ENCODE measurements around the gene RTN4R.

Gene RTN4R

DNA sequence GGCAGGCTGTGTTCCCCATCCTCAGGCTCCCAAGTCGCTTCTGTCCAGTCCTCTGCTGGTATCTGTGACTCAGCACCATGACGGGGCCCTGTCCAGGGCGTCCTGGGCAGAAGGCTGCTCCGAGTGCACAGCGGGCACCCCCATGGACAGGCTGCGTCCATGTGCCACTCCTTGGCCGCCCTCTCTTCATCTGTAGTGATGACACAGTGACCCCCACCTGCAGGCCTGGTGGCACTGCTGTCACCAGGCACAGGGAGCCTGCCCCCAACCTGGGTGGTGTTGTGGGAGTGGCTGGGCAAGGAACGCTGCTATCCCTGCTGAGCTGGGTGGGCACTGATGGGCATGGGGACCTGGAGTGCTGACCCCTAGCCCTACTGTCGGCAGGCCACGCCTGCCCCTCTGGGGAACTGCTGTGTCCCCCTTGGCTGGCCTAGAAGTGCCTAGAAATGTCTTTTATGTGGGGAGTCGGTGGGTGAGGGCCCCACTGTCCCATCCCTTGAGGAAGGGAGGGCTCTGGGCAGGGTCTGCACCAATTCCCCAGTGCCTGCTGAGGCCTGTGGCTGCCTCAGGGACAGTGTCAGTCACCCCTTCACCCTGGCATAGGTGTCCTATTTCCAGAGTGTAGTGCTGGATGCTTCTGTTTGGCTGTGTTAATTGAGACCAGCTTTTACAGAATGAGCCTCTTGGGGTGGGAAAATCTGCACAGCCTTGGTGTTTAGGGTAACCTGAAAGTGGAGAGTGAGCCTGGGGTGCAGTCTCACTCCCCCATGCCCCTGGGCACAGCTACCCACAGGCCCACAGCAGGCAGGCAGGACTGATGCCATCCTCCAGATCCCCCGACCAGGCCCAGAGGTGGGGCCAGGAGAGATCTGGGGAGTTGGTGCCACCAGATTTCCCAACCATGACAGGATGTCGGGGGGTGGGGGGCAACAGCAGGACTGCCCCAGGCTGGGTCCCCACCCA, 34.5 kb downstream of the RTN4R start:
- no peaks in the 10 kb centered on the region for H3K9me3 ChIP-seq (ENCODE audit: control insufficient read depth in 1 of 2, low read length in 2 of 2)
- no peaks in the 10 kb centered on the region for H3K36me3 ChIP-seq (ENCODE audit: control insufficient read depth in 1 of 2, insufficient read depth in 2 of 2, low read length in 2 of 2)
- H3K4me1 ChIP-seq (ENCODE audit: control insufficient read depth in 1 of 2, insufficient read depth in 2 of 2, low read length in 2 of 2), result peaks cover 0 to 2% of the 10 kb centered on the region in 2 donors
- H3K4me3 ChIP-seq (ENCODE audit: low read depth in 1 of 2, low read length in 2 of 2), result no peak overlapping the region
- H3K9ac ChIP-seq (ENCODE audit: low read depth in 1 of 2, low read length in 2 of 2), result no peak overlapping the region
- H3K27me3 ChIP-seq (ENCODE audit: control insufficient read depth in 1 of 2, insufficient read depth in 2 of 2, low read length in 2 of 2), result no peaks in the 10 kb centered on the region
- H3K27ac ChIP-seq (ENCODE audit: low read depth, low read length), result no peak overlapping the region

DNA sequence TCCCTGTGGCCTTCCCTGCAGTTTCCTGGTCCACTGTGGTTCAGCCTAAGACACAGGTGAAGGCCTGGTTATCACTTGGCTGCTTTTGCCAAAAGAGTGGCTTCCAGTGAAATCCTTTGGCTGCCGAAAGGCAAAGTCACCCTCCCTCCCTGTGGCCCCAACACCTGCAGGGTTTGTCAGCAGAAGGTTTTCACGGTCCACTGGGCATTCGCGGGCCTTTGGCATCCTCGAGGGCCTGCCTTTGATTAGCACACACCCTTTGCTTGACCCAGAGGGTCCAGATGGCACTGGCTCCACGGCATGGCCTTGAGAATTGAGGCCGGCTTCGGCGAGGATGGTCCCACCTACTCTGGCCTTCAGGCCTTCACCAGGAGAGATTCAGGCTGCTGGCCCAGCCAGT, 35.3 kb downstream of the RTN4R start:
- no peak overlapping the region for H3K27ac ChIP-seq (ENCODE audit: low read depth, low read length)

DNA sequence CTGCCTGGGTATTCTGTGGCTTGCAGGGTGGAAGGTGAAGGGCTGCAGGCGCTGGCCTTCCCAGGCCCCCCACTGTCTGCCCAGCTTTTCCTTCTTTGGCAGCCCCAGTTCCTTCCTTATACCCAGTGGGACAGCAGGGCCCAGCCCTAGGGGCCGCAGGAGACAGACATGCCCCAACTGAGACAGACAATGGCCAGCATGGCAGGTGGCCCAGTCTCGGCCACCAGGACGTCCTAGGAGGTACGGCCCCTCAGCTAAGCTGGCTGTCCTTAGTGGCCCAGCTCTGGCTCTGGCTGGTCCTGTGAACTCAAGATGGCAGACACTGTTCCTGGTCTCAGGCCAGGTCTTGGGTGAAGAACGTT, 35.9 kb downstream of the RTN4R start:
- no peaks in the 10 kb centered on the region for H3K9me3 ChIP-seq (ENCODE audit: control insufficient read depth in 1 of 2, low read length in 2 of 2)
- H3K9ac ChIP-seq (ENCODE audit: low read depth in 1 of 2, low read length in 2 of 2), result no peak overlapping the region
- no peaks in the 10 kb centered on the region for H3K4me1 ChIP-seq (ENCODE audit: control insufficient read depth in 1 of 2, insufficient read depth in 2 of 2, low read length in 2 of 2)
- H3K27ac ChIP-seq (ENCODE audit: low read depth, low read length), result no peak overlapping the region
- H3K36me3 ChIP-seq (ENCODE audit: control insufficient read depth in 1 of 2, insufficient read depth in 2 of 2, low read length in 2 of 2), result no peaks in the 10 kb centered on the region
- H3K4me3 ChIP-seq (ENCODE audit: low read depth in 1 of 2, low read length in 2 of 2), result no peak overlapping the region
- H3K27me3 ChIP-seq (ENCODE audit: control insufficient read depth in 1 of 2, insufficient read depth in 2 of 2, low read length in 2 of 2), result no peaks in the 10 kb centered on the region

More for the DNA sequence above, 35.3 kb downstream of the RTN4R start:
- H3K4me3 ChIP-seq (ENCODE audit: low read depth in 1 of 2, low read length in 2 of 2), result no peak overlapping the region
- no peaks in the 10 kb centered on the region for H3K4me1 ChIP-seq (ENCODE audit: control insufficient read depth in 1 of 2, insufficient read depth in 2 of 2, low read length in 2 of 2)
- no peak overlapping the region for H3K9ac ChIP-seq (ENCODE audit: low read depth in 1 of 2, low read length in 2 of 2)
- no peaks in the 10 kb centered on the region for H3K9me3 ChIP-seq (ENCODE audit: control insufficient read depth in 1 of 2, low read length in 2 of 2)
- no peaks in the 10 kb centered on the region for H3K36me3 ChIP-seq (ENCODE audit: control insufficient read depth in 1 of 2, insufficient read depth in 2 of 2, low read length in 2 of 2)
- H3K27me3 ChIP-seq (ENCODE audit: control insufficient read depth in 1 of 2, insufficient read depth in 2 of 2, low read length in 2 of 2), result no peaks in the 10 kb centered on the region

DNA sequence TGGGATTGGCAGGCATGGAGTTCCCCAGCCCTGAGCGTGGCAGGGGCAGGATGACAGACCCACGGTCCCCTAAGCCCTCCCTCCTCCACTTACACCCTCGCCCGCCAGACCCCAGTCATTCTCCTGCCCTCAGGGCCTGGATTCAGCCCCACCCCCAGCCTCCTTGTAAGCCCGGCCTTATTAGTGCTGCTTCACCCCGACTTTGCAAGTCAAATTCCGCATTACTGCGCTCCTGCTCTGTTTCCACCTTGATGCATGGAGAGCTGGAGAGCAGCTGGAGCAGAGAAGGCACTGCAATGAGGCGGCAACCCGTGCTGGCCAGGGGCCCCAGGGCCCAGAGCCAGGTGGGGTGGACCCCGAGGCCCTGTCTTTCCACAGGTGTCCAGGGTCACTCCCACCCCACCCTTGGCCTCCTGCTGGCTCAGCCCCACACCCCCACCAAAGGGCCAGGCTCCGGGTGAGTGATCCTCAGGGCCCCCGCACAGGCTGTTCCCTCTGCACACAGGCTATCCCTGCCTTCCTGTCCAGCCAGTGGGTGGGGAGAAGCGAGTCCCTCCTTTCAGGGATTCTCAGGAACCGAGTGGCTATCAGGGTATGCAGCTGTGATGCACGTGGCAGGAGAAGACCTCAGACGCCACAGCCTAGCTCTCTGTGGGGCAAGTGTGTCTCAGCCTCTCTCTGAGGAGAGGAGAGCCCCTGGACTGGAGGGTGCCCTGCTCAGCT, 36.4 kb downstream of the RTN4R start:
- Histone ChIP-seq H3K4me1 (ENCODE audit: control insufficient read depth in 1 of 2, insufficient read depth in 2 of 2, low read length in 2 of 2) (no peaks in the 10 kb centered on the region), H3K36me3 (ENCODE audit: control insufficient read depth in 1 of 2, insufficient read depth in 2 of 2, low read length in 2 of 2) (no peaks in the 10 kb centered on the region), H3K27me3 (ENCODE audit: control insufficient read depth in 1 of 2, insufficient read depth in 2 of 2, low read length in 2 of 2) (no peaks in the 10 kb centered on the region), H3K9me3 (ENCODE audit: control insufficient read depth in 1 of 2, low read length in 2 of 2) (no peaks in the 10 kb centered on the region), H3K4me3 (ENCODE audit: low read depth in 1 of 2, low read length in 2 of 2) (no peak overlapping the region), H3K27ac (ENCODE audit: low read depth, low read length) (no peak overlapping the region), H3K9ac (ENCODE audit: low read depth in 1 of 2, low read length in 2 of 2) (no peak overlapping the region)

DNA sequence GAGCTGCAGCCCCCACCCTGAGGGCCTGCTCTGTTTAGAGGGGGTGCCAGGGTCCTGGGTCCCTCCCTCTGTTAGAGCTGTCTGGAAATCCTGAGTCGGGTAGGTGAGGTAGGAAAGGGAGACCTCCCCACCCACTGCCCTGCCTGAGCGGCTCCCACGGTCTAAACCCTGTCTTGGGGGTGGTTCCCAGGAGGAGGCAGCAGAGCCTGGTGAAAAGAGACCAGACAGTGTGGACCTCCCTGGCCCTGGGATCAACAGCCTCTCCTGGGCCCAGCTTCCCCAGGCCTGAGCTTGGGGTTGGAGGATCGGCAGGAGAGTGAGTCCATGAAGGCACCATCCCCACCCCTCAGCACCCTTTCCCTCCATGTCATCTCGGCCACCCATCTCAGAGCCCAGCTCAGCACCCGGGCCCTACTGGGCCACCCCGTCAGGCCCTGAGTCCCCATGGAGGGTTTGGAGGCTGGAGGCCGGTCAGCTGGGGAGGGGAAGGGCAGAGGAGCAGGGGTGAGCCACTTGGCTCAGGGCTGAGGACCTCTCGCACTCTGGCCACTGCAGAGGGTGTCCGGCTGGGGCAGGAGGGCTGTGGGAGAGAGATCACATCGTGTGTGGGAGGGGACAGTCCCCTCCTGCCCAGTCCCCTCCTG, 37.2 kb downstream of the RTN4R start:
- Histone ChIP-seq H3K36me3 (ENCODE audit: control insufficient read depth in 1 of 2, insufficient read depth in 2 of 2, low read length in 2 of 2) (no peaks in the 10 kb centered on the region), H3K9ac (ENCODE audit: low read depth in 1 of 2, low read length in 2 of 2) (no peak overlapping the region), H3K9me3 (ENCODE audit: control insufficient read depth in 1 of 2, low read length in 2 of 2) (no peaks in the 10 kb centered on the region), H3K4me1 (ENCODE audit: control insufficient read depth in 1 of 2, insufficient read depth in 2 of 2, low read length in 2 of 2) (no peaks in the 10 kb centered on the region), H3K4me3 (ENCODE audit: low read depth in 1 of 2, low read length in 2 of 2) (no peak overlapping the region), H3K27me3 (ENCODE audit: control insufficient read depth in 1 of 2, insufficient read depth in 2 of 2, low read length in 2 of 2) (no peaks in the 10 kb centered on the region), H3K27ac (ENCODE audit: low read depth, low read length) (no peak overlapping the region)

DNA sequence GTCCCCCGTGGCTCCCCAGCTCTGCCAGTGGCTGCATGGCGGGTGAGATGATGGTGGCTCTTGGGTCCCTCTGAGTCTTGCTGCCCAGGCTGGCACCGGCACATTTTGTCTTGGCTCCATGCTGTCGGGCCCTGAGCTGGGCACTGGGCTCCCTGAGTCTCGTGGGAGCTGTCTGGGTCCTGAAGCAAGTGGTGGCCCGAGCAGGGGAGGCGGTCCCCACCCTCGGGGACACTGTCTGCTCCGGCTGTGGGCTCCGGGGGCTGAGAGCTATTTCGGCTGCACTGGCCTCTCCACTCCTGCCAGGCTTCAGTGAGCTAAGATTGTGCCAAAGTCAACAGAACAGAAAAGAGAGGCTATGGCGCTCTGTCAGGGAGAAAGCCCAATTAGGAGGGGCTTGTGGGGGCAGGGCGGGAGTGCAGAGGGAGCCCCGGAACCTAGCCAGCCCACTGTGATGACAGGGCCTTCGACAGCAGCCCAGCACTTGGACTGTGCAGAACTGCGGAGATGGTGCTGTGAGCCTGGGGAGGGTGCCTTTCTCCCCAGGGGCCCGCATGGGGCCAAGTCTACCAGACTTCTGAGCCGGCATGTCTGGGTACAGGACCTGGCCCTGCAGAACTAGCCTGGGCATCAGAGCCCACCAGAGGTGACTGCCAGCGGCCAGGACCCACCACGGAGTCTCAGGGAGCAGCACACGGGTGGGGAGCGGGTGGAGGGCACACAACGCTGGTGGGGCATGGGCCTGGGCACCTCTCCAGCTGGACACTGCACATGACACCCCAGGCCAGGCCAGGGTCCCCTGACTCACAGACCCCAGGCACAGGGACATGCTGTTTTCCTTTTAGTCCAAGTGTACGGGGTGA, 38.0 kb downstream of the RTN4R start:
- no peaks in the 10 kb centered on the region for H3K4me1 ChIP-seq (ENCODE audit: control insufficient read depth in 1 of 2, insufficient read depth in 2 of 2, low read length in 2 of 2)
- H3K27ac ChIP-seq (ENCODE audit: low read depth, low read length), result no peak overlapping the region
- H3K9ac ChIP-seq (ENCODE audit: low read depth in 1 of 2, low read length in 2 of 2), result no peak overlapping the region

DNA sequence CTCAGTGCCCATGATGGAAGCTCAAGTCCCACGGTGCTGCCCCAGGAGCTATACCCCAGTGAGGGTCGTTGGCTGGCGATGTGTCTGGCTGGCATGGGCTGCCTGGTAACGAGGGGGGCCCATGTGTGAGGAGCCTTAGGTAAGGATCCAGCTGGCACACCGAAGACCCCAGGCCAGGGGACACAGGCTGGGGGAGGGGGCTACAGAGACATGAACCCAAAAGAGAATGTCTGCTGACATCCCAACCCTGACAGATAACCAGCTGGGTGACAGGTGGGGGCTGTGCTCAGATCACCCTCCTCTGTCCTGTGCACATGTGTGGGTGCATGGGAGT, 39.2 kb downstream of the RTN4R start:
- no peaks in the 10 kb centered on the region for H3K36me3 ChIP-seq (ENCODE audit: control insufficient read depth in 1 of 2, insufficient read depth in 2 of 2, low read length in 2 of 2)
- no peak overlapping the region for H3K4me3 ChIP-seq (ENCODE audit: low read depth in 1 of 2, low read length in 2 of 2)
- no peaks in the 10 kb centered on the region for H3K27me3 ChIP-seq (ENCODE audit: control insufficient read depth in 1 of 2, insufficient read depth in 2 of 2, low read length in 2 of 2)
- H3K9ac ChIP-seq (ENCODE audit: low read depth in 1 of 2, low read length in 2 of 2), result no peak overlapping the region
- H3K4me1 ChIP-seq (ENCODE audit: control insufficient read depth in 1 of 2, insufficient read depth in 2 of 2, low read length in 2 of 2), result no peaks in the 10 kb centered on the region
- no peak overlapping the region for H3K27ac ChIP-seq (ENCODE audit: low read depth, low read length)
- peaks cover 0 to 3% of the 10 kb centered on the region in 2 donors for H3K9me3 ChIP-seq (ENCODE audit: control insufficient read depth in 1 of 2, low read length in 2 of 2)

More for the DNA sequence above, 38.0 kb downstream of the RTN4R start:
- no peaks in the 10 kb centered on the region for H3K27me3 ChIP-seq (ENCODE audit: control insufficient read depth in 1 of 2, insufficient read depth in 2 of 2, low read length in 2 of 2)
- H3K36me3 ChIP-seq (ENCODE audit: control insufficient read depth in 1 of 2, insufficient read depth in 2 of 2, low read length in 2 of 2), result no peaks in the 10 kb centered on the region
- H3K4me3 ChIP-seq (ENCODE audit: low read depth in 1 of 2, low read length in 2 of 2), result no peak overlapping the region
- peaks cover 0 to 2% of the 10 kb centered on the region in 2 donors for H3K9me3 ChIP-seq (ENCODE audit: control insufficient read depth in 1 of 2, low read length in 2 of 2)

DNA sequence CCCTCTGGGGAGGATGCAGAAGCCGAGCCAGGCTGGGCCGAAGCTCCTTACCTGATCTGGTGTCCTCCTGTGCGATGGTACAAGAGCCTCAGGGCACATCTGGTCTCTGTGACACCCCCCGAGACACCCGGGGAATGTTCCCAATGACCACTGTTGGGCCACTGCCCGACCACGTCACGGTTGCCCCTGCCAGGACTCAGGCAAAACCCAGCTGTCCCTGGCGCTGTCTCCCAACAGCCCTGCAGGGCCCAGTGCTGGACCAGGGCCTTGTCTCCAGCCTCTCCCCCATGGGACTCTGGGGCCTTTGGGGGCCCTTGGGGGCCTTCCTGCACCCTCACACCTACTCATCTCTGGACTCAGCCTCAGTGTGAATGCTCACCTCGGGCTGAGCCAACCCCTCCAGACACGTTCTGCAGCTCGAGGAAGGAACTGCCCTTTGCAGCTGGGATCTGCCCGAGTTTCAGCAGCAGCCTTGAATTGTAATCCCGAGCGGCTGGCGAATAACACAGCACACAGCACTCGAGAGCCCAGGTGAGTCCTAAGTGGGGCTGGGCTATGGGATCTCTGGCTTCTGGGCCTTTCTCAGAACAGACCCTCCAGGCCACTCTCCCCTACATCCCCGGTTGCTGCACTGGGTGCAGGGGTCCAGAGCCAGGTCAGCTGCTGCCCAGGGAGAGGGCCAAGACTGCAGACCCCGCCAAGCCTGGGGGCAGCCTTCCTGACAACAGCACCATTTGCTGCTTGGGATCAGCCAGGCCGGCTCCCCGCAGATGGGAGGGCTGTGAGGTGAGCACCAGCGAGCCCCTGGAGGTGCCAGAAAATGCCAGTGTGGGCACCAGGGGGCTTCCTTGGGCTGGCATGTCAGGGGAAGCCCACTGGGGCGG, 39.8 kb downstream of the RTN4R start:
- Histone ChIP-seq H3K9ac (ENCODE audit: low read depth in 1 of 2, low read length in 2 of 2) (no peak overlapping the region), H3K27ac (ENCODE audit: low read depth, low read length) (no peak overlapping the region), H3K27me3 (ENCODE audit: control insufficient read depth in 1 of 2, insufficient read depth in 2 of 2, low read length in 2 of 2) (no peaks in the 10 kb centered on the region), H3K36me3 (ENCODE audit: control insufficient read depth in 1 of 2, insufficient read depth in 2 of 2, low read length in 2 of 2) (no peaks in the 10 kb centered on the region), H3K4me3 (ENCODE audit: low read depth in 1 of 2, low read length in 2 of 2) (no peak overlapping the region), H3K4me1 (ENCODE audit: control insufficient read depth in 1 of 2, insufficient read depth in 2 of 2, low read length in 2 of 2) (no peaks in the 10 kb centered on the region), H3K9me3 (ENCODE audit: control insufficient read depth in 1 of 2, low read length in 2 of 2) (peaks cover 0 to 3% of the 10 kb centered on the region in 2 donors)

DNA sequence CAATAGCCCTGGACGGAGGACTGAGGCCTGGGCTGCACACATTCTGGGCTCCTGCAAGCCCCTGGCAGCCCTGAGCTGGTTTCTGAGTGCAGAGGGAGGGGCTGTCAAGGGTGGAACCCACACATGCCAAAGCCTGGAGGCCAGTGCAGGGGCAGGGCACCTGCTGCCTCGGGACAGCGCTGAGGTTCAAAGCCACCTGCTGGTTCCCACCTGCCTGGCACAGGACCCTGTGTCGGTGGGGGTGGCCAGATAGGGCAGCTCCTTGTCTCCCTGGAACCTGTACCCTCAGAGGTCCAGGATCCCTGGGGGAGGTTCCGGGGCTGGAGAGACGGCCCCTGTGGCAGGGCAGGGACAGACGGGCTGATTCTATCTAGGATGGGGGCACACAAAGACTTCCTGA, 40.8 kb downstream of the RTN4R start:
- Histone ChIP-seq H3K27ac (ENCODE audit: low read depth, low read length) (no peak overlapping the region), H3K36me3 (ENCODE audit: control insufficient read depth in 1 of 2, insufficient read depth in 2 of 2, low read length in 2 of 2) (no peaks in the 10 kb centered on the region), H3K4me3 (ENCODE audit: low read depth in 1 of 2, low read length in 2 of 2) (no peak overlapping the region), H3K4me1 (ENCODE audit: control insufficient read depth in 1 of 2, insufficient read depth in 2 of 2, low read length in 2 of 2) (no peaks in the 10 kb centered on the region), H3K9ac (ENCODE audit: low read depth in 1 of 2, low read length in 2 of 2) (no peak overlapping the region), H3K9me3 (ENCODE audit: control insufficient read depth in 1 of 2, low read length in 2 of 2) (peaks cover 0 to 3% of the 10 kb centered on the region in 2 donors), H3K27me3 (ENCODE audit: control insufficient read depth in 1 of 2, insufficient read depth in 2 of 2, low read length in 2 of 2) (no peaks in the 10 kb centered on the region)
